T-helper 1 cell treated with Interleukin-12 subunit alpha and Interleukin-12 subunit beta and Interleukin-4 antibody, amounts not matched to agents 30 μg/mL and 1 μg/mL, for 36 hours (primary cell): ENCODE data around the gene MAP4K1.
A peak's percentile ranks its signal among the peaks of the same experiment; 100 is the strongest.
"Not testable (repeated sequence)": the region's sequence is repeated elsewhere in the genome, so short reads cannot be mapped to it uniquely, and the experiment has no call there.

ENCODE experiments used
- H3K27ac Mint-ChIP-seq: one replicate; pipeline ENCODE4 v1.8.0; 2021; ENCODE audit warnings: mild to moderate bottlenecking, mixed read lengths
- H3K27me3 Mint-ChIP-seq: one replicate; pipeline ENCODE4 v1.8.0; 2021; ENCODE audit warnings: low read depth, mixed read lengths
- H3K36me3 Mint-ChIP-seq: one replicate; pipeline ENCODE4 v1.8.0; 2021; ENCODE audit warnings: low read depth, mixed read lengths
- H3K4me1 Mint-ChIP-seq: one replicate; pipeline ENCODE4 v1.8.0; 2021; ENCODE audit warnings: low read depth, mixed read lengths
- H3K4me3 Mint-ChIP-seq: one replicate; pipeline ENCODE4 v1.8.0; 2021; ENCODE audit warnings: mild to moderate bottlenecking, moderate library complexity, mixed read lengths
- H3K9me3 Mint-ChIP-seq: one replicate; pipeline ENCODE4 v1.8.0; 2021; ENCODE audit warnings: mixed read lengths

MAP4K1 gene

DNA sequence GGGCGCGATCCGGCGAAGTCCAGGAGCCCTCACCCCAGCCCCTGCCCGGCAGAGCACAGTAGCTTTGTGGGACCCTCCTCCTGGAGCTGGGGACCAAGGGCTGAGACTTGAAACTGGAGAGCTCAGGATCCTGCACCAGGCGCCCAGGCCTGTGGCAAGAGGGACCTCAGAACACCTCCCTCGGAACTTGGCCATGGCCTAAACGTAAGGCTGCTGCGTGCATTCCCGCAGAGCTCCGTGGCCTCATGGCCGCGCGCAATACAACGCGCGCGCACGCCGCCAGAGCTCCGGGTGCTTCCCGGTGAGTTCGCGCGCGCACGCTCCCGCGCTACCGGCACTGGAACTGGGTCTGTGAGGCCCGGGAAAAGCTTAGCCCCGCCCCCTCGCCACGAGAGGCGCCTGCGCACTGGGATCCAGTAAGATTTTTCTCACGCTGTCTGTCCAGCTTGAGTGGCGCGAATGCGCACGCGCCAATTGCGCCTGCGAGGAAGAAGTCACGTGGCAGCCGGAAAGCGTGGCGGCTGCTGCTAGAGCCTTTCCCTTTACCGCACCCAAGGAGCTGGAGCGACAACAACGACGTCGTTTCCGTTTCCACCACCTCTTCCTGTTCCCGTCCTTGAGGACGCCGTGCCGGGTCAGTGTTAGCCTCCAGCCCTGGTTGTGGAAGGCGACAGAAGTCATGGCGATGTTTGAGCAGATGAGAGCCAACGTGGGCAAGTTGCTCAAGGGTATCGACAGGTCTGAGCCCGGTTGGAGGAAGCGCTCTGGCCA is 1.0 kb upstream of the MAP4K1 start, which contains the start of gene EIF3K:
TSS of gene EIF3K (plus strand) at position 599 of the 771 bp plus-strand sequence. CDS start at position 680, 81 bp downstream.
- H3K27ac Mint-ChIP-seq = peak within 1 kb of the TSS; percentile 97
- no peaks in the 10 kb centered on the region for H3K27me3 Mint-ChIP-seq
- H3K9me3 Mint-ChIP-seq = no peaks in the 10 kb centered on the region
- H3K4me3 Mint-ChIP-seq = peak within 1 kb of the TSS; percentile 99
- peaks cover 46% of the 10 kb centered on the region for H3K4me1 Mint-ChIP-seq
- peaks cover 36% of the 10 kb centered on the region for H3K36me3 Mint-ChIP-seq

- H3K27ac Mint-ChIP-seq = peak overlapping the region; percentile 97
Measured at GRCh38 chr19:38617283-38617763, 430 bp downstream of the MAP4K1 start.

DNA sequence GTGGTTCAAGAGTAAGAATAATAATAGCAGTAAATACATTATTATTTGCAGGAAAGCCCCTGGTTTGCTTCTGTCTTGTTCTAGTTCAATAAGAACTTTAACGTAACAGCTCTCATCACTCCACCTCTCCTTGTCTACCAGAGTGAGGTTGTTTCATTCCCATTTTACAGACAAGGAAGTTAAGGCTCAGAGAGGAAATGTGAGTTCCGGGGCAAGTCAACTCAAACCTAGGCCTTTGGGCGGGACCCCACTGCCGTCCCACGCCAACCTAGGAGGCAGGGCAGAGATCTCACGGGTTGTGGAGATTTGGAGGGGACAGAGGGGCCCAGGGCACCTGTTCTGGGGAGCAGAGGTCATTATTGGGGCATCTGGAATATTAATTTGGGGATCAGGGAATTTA is 1.5 kb downstream of the MAP4K1 start:
- H3K27ac Mint-ChIP-seq = peak overlapping the region; percentile 97
- H3K9me3 Mint-ChIP-seq = no peaks in the 10 kb centered on the region
- H3K4me1 Mint-ChIP-seq = peaks cover 44% of the 10 kb centered on the region
- peak overlapping the region; percentile 99 for H3K4me3 Mint-ChIP-seq
- H3K36me3 Mint-ChIP-seq = peaks cover 34% of the 10 kb centered on the region
- H3K27me3 Mint-ChIP-seq = no peaks in the 10 kb centered on the region

More at GRCh38 chr19:38617283-38617763, 430 bp downstream of the MAP4K1 start:
- H3K9me3 Mint-ChIP-seq = no peaks in the 10 kb centered on the region
- peaks cover 42% of the 10 kb centered on the region for H3K36me3 Mint-ChIP-seq
- H3K4me3 Mint-ChIP-seq = peak overlapping the region; percentile 99
- no peaks in the 10 kb centered on the region for H3K27me3 Mint-ChIP-seq
- peaks cover 52% of the 10 kb centered on the region for H3K4me1 Mint-ChIP-seq

GRCh38 chr19:38615007-38615581 is 2.7 kb downstream of the MAP4K1 start:
- Mint-ChIP-seq H3K36me3 (peaks cover 43% of the 10 kb centered on the region), H3K4me3 (peak overlapping the region; percentile 73), H3K9me3 (no peaks in the 10 kb centered on the region), H3K27me3 (no peaks in the 10 kb centered on the region), H3K27ac (peak overlapping the region; percentile 70), H3K4me1 (peaks cover 41% of the 10 kb centered on the region)

- H3K4me3 Mint-ChIP-seq = no peak overlapping the region
- H3K36me3 Mint-ChIP-seq = peaks cover 40% of the 10 kb centered on the region
- H3K27ac Mint-ChIP-seq = no peak overlapping the region
- peaks cover 35% of the 10 kb centered on the region for H3K4me1 Mint-ChIP-seq
- H3K9me3 Mint-ChIP-seq = no peaks in the 10 kb centered on the region
- no peaks in the 10 kb centered on the region for H3K27me3 Mint-ChIP-seq
Measured at GRCh38 chr19:38614289-38614688, 3.5 kb downstream of the MAP4K1 start.

GRCh38 chr19:38606131-38606530 is 11.6 kb downstream of the MAP4K1 start:
- Mint-ChIP-seq H3K27ac (no peak overlapping the region), H3K27me3 (no peaks in the 10 kb centered on the region), H3K4me1 (no peaks in the 10 kb centered on the region), H3K36me3 (peaks cover 37% of the 10 kb centered on the region), H3K4me3 (no peak overlapping the region), H3K9me3 (no peaks in the 10 kb centered on the region)

- not testable (repeated sequence) for H3K4me1 Mint-ChIP-seq, H3K9me3 Mint-ChIP-seq, H3K27me3 Mint-ChIP-seq, H3K4me3 Mint-ChIP-seq, H3K27ac Mint-ChIP-seq
- H3K36me3 Mint-ChIP-seq = peaks cover 33% of the 10 kb centered on the region
Measured at GRCh38 chr19:38602856-38603255, 14.9 kb downstream of the MAP4K1 start.

GRCh38 chr19:38599722-38600121 is 18.0 kb downstream of the MAP4K1 start:
- Mint-ChIP-seq H3K9me3 (no peaks in the 10 kb centered on the region), H3K27me3 (no peaks in the 10 kb centered on the region), H3K36me3 (peaks cover 35% of the 10 kb centered on the region), H3K4me3 (no peak overlapping the region), H3K27ac (no peak overlapping the region), H3K4me1 (peaks cover 3% of the 10 kb centered on the region)

DNA sequence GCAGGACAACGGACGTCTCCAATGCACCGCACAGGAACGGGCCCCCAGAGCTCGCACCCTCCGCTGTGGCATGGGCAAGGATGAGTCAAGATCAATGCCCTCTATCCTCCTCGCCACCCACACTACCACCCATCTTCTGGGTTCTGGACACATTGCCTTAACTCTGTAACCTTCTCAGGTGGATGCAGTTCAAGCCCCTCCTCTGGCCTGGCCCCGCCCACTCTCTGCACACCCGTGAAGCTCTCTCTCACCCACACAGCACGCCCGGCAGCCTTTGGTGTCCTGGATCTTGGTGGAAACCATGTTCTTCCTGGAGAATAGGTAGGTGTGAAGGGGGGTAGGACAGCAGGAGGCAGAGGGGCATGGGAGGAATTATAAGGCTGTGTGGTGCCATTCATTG is 20.7 kb downstream of the MAP4K1 start:
- H3K27me3 Mint-ChIP-seq = no peaks in the 10 kb centered on the region

DNA sequence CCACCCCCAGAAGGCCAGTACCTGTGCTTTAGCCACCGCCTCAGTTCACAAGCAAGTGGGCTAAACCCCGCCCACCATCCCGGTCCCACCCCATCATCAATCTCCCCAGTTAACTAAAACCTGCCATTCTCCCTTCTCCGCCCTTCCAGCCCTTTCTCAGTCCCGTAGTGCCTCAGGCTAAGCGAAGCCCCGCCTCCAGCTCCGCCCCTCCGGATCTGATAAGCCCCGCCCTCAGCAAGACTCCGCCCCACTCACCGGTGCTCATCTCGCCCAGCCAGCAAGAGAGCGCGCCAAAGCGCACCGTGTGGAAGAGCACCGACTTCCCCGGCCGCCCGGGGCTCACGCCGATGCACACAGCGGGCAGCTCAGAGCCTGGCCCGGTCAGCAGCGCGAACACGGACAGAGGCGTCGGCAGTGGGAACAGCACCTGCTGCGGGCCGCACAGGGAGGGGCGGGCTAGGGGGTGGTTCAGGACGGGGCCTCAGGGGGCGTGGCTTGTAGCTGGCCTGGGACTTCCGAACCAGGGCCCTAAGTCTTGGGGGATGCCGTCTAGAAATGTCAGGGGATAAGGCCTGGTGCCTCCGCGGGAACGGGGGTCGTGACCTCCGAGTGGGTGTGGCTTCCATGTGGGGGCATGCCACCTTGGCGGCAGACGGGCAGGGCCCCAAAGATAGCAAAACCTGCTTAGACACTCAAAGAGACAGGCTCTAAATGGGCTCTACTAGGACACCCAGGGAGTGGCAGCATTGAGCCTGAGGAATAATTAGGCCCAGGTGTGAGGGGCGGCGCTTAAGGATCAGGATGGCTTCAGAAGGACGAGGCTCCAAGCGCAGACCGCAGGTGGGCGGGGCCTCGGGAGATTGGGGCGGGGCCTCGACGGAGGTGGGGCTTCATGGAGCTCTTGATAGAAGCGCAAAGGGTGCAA is 21.4 kb downstream of the MAP4K1 start:
- H3K27me3 Mint-ChIP-seq = no peaks in the 10 kb centered on the region
- H3K27ac Mint-ChIP-seq = no peak overlapping the region
- H3K36me3 Mint-ChIP-seq = peaks cover 35% of the 10 kb centered on the region
- no peak overlapping the region for H3K4me3 Mint-ChIP-seq
- peaks cover 3% of the 10 kb centered on the region for H3K4me1 Mint-ChIP-seq
- H3K9me3 Mint-ChIP-seq = no peaks in the 10 kb centered on the region

More for the DNA sequence above, 20.7 kb downstream of the MAP4K1 start:
- peaks cover 38% of the 10 kb centered on the region for H3K36me3 Mint-ChIP-seq
- no peak overlapping the region for H3K27ac Mint-ChIP-seq
- peaks cover 3% of the 10 kb centered on the region for H3K4me1 Mint-ChIP-seq
- no peaks in the 10 kb centered on the region for H3K9me3 Mint-ChIP-seq
- H3K4me3 Mint-ChIP-seq = no peak overlapping the region

DNA sequence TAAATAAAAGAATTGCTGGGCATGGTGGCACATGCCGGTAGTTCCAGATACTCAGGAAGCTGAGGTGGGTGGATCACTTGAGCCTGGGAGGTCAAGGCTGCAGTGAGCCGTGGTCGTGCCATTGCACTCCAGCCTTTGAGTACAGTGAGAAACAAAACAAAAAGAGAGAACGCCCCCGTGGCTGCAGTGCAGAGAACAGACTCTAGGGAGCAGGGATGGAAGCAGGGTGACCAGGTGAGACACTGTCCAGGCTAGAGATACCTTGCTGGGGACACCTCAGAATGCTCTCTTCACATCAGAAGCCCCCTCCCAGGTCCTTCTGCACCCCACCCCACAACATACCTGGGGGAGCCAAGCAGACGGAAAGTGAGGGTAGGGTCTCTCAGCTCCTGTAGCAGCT is 24.8 kb downstream of the MAP4K1 start:
- Mint-ChIP-seq H3K4me3 (no peak overlapping the region), H3K4me1 (peaks cover 3% of the 10 kb centered on the region), H3K36me3 (peaks cover 35% of the 10 kb centered on the region), H3K27me3 (no peaks in the 10 kb centered on the region), H3K27ac (no peak overlapping the region), H3K9me3 (no peaks in the 10 kb centered on the region)

- H3K4me1 Mint-ChIP-seq = peaks cover 4% of the 10 kb centered on the region
- no peak overlapping the region for H3K27ac Mint-ChIP-seq
Measured at GRCh38 chr19:38588041-38588440, 29.7 kb downstream of the MAP4K1 start.

DNA sequence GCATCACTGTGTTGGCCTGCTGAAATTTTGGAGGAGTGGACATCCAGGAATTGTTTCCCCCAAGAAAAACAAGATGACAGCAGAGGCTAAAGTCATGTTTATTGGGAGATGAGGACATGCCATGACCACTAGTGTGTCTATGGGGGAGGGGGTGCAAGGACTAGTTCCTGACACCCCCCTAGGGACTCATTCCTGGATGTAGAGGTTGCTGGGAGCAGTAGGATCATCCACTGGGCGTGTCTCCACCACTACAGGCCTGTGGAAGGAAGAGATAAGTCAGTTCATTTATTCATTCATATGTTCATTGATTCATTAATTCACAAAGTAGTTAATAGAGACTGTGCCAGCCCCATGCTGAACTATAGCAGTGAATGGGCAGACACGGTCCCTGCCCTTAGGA is 30.2 kb downstream of the MAP4K1 start:
- Mint-ChIP-seq H3K4me1 (peaks cover 4% of the 10 kb centered on the region), H3K9me3 (no peaks in the 10 kb centered on the region), H3K36me3 (peaks cover 19% of the 10 kb centered on the region), H3K27me3 (no peaks in the 10 kb centered on the region), H3K27ac (no peak overlapping the region), H3K4me3 (no peak overlapping the region)

More at GRCh38 chr19:38588041-38588440, 29.7 kb downstream of the MAP4K1 start:
- no peaks in the 10 kb centered on the region for H3K9me3 Mint-ChIP-seq
- H3K27me3 Mint-ChIP-seq = no peaks in the 10 kb centered on the region
- H3K4me3 Mint-ChIP-seq = no peak overlapping the region
- H3K36me3 Mint-ChIP-seq = peaks cover 22% of the 10 kb centered on the region

- H3K4me3 Mint-ChIP-seq = no peak overlapping the region
Measured at GRCh38 chr19:38583985-38584305, 33.8 kb downstream of the MAP4K1 start.

More at GRCh38 chr19:38583985-38584305, 33.8 kb downstream of the MAP4K1 start:
- Mint-ChIP-seq H3K9me3 (no peaks in the 10 kb centered on the region), H3K27ac (peak overlapping the region; percentile 16), H3K36me3 (peaks cover 11% of the 10 kb centered on the region), H3K27me3 (no peaks in the 10 kb centered on the region), H3K4me1 (peaks cover 11% of the 10 kb centered on the region)
